ENCODE results near the gene SYNDIG1L.
"Not testable (repeated sequence)": the region's sequence is repeated elsewhere in the genome, so short reads cannot be mapped to it uniquely, and the experiment has no call there.

SYNDIG1L gene

GRCh38 chr14:74401504-74402241 lies 24.3 kb downstream of the SYNDIG1L start:
- FAIRE-seq: no peak

DNA sequence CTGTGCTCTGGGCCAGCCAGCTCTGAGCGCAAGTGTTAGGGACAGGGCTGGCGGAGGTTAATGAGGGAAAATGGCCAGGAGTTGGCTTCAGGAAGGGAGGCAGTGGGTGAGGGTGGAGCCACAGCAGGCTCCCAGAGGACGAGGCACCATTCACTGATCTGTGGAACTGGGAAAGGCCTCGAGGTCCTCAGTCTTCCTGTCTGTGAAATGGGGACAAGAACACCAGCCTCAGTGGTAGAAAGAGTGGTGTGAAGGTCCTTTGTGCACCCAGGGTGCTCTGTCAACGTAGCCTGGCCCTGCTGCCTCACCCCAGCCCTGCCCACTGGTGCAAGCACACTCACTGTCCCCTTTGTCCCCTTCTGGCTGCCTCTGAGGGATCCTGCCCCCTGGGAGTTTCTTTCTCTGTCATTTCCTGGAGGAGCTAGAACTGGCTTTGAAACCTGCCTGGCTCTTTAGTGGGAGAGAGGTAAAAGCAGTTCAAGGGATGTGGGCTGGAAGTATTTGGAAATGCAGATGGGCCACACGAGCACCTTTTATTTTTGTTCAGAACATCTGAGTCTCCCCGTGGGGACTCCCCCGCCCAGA lies 25.0 kb downstream of the SYNDIG1L start:
- FAIRE-seq: no peak

DNA sequence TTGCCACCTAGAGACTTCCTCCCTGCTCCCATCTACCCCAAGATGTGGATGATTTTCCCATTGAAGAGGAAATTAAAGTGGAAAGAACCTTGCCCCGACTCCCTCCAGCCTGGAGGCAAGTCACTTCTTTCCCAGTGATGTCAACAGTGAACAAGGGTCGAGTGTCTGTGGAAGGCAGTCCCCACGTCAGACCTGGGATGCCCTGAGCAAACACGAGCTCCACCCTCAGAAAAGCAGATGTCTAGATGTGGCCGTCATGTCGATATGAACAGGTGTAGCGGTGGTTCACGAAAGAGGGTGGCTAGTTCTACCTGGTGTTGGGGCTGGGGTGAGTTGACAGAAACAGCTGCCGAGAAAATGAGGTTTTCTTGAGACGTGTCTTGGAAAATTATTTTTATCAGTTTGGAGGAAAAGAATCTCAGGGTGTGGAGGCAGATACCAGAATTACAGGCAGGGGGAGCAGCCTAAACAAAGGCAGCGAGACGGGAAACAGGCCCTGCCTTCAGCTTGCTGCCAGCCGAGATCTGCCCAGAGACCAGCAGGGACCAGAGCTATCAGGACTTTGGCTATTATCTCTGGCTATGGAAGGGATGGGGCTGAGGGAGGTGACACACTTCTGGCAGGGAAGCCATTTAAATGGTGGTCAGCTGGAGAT lies 25.9 kb downstream of the SYNDIG1L start:
- FAIRE-seq: no peak

GRCh38 chr14:74395094-74395493 lies 30.9 kb downstream of the SYNDIG1L start:
- FAIRE-seq: no peak

GRCh38 chr14:74394549-74394948 lies 31.5 kb downstream of the SYNDIG1L start:
- FAIRE-seq: no peak

GRCh38 chr14:74392616-74393570 lies 33.1 kb downstream of the SYNDIG1L start:
- FAIRE-seq: no peak

GRCh38 chr14:74391479-74391878 lies 34.5 kb downstream of the SYNDIG1L start:
- FAIRE-seq: no peak

- FAIRE-seq: not testable (repeated sequence)
These were observed 35.5 kb downstream of the SYNDIG1L start for GRCh38 chr14:74390505-74390904.

GRCh38 chr14:74389980-74390379 lies 36.0 kb downstream of the SYNDIG1L start:
- FAIRE-seq: no peak

DNA sequence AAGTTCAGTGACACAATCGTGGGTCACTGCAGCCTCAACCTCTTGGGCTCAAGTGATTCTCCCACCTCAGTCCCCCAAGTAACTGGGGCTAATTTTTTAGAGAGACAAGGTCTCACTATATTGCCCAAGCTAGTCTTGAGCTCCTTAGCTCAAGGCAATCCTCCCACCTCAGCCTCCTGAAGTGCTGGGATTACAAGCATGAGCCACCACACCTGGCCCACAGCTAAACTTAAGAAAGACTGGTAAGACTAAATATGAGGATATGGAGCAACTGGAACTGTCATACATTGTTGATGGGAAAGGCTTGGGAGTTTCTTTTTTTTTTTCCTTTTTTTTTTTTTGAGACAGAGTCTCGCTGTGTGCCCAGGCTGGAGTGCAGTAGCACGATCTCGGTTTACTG lies 43.8 kb downstream of the SYNDIG1L start:
- no peak for FAIRE-seq

- FAIRE-seq: not testable (repeated sequence)
These were observed 44.4 kb downstream of the SYNDIG1L start for GRCh38 chr14:74381571-74381970.

GRCh38 chr14:74380845-74381244 lies 45.2 kb downstream of the SYNDIG1L start:
- FAIRE-seq: no peak

GRCh38 chr14:74380172-74380571 lies 45.8 kb downstream of the SYNDIG1L start:
- no peak for FAIRE-seq

GRCh38 chr14:74377976-74378690 lies 47.9 kb downstream of the SYNDIG1L start:
- FAIRE-seq: no peak

- no peak for FAIRE-seq
These were observed 57.6 kb downstream of the SYNDIG1L start for GRCh38 chr14:74368441-74368840.

DNA sequence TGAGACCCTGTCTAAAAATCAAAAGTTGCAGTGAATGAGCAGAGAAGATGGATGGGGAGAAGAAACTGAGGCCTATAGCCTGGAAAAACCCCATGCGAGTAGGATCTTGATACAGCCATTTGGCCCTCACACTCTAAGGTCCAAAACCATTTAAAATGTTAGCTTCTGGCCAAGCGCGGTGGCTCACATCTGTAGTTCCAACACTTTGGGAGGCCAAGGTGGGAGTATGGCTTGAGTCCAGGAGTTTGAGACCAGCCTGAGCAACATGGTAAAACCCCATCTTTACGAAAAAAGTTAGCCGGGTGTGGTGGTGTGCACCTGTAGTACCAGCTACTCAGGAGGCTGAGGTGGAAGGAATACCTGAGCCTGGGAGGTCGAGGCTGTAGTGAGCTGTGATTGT lies 58.0 kb downstream of the SYNDIG1L start:
- FAIRE-seq: no peak

- FAIRE-seq: no peak
These were observed 61.6 kb downstream of the SYNDIG1L start for GRCh38 chr14:74364271-74364880.

- FAIRE-seq: peak; percentile 81
These were observed 63.6 kb downstream of the SYNDIG1L start for GRCh38 chr14:74362361-74362915.

GRCh38 chr14:74360163-74360562 lies 65.8 kb downstream of the SYNDIG1L start:
- no peak for FAIRE-seq

DNA sequence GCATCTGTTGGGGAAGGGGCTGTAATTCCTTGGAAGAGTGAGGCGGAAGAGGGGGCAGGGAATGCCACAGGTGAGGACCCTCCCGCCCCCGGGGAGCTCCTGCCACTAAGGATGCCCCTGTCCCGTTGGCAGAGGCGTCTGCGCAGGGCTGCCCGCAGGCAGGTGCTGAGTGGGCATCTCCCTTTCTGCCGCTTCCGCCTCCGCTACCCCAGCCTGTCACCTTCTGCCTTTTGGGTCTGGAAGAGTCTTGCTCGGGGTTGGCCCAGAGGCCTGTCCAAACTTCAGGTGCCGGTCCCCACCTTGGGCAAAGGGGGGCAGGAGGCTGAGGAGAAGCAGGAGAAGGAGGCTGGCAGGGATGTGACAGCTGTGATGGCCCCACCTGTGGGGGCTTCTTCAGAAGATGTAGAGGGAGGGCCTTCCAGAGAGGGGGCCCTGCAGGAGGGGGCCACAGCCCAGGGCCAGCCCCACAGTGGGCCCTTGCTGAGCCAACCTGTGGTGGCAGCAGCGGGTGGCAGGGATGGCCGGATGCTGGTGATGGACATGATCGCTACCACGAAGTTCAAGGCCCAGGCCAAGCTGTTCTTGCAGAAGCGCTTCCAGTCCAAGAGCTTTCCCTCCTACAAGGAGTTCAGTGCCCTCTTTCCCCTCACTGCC lies 67.7 kb downstream of the SYNDIG1L start:
- no peak for FAIRE-seq

DNA sequence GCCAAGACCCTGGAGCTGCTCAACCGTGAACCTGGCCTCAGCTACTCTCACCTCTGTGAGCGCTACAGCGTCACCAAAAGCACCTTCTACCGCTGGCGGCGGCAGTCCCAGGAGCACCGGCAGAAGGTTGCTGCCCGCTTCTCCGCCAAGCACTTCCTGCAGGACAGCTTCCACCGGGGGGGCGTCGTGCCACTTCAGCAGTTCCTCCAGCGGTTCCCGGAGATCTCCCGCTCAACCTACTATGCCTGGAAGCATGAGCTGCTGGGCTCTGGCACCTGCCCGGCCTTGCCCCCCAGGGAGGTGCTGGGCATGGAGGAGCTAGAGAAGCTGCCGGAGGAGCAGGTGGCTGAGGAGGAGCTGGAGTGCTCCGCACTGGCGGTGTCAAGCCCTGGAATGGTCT lies 68.4 kb downstream of the SYNDIG1L start:
- no peak for FAIRE-seq
